Mucosa of descending colon (tissue), 3 donors: ENCODE measurements around the gene GABRG3. TPM values are rescaled to one million over a fixed set of nuclear protein-coding genes. Genes with fewer than 3 reads are reported as not detected.

Source experiments
- ATAC-seq: fragments of 200-7000 bp; cut with Tn5 transposase; one replicate; pipeline ENCODE4 v1.9.1; 2020; ENCODE audit warnings: mild to moderate bottlenecking, moderate library complexity
- DNase-seq, 3 donors: peaks; one replicate each; pipeline ENCODE4 v3.0.0-alpha.2; 2020
- H3K36me3 ChIP-seq: fragments of 200-600 bp; one replicate; pipeline ENCODE4 v1.8.0; 2021; ENCODE audit warnings: low read depth, mild to moderate bottlenecking
- H3K4me1 ChIP-seq: fragments of 200-600 bp; one replicate; pipeline ENCODE4 v1.8.0; 2021; ENCODE audit warnings: low read depth, mild to moderate bottlenecking
- H3K4me3 ChIP-seq: fragments of 200-600 bp; one replicate; pipeline ENCODE4 v1.8.0; 2021; ENCODE audit warnings: mild to moderate bottlenecking
- H3K9me3 ChIP-seq: fragments of 200-600 bp; one replicate; pipeline ENCODE4 v1.8.0; 2021; ENCODE audit warnings: mild to moderate bottlenecking
- intact Hi-C, 2 donors: fragments of 100-400 bp; cut with DNase I in 1 of 2; cut with micrococcal nuclease in 1 of 2; formaldehyde crosslinking; loops; one replicate each; pipeline versions ENCODE4 v1.11.0 to v1.11.1; 2022; cut with DNase I, micrococcal nuclease
- total RNA-seq, 3 donors: library from RNA; stranded (reverse); fragmentation: NEBNext Ultra II Directional in 2 of 3; extraction: Animal tissue kit (Norgen Biotek cat#: 25700) in 2 of 3; gene quantifications; one replicate each; pipeline versions ENCODE4 v1.2.1 to v1.2.4, GENCODE V29; 2021 to 2023
- TF ChIP-seq, protein P1 (sequence below): fragments of 200-600 bp; IDR thresholded peaks from one replicate; pipeline ENCODE4 v1.8.0; 2022; ENCODE audit warnings: antibody characterized with exemption, mild to moderate bottlenecking
- donor health status: DM: no; HTN: no; CAD: no; lungs with moderate emphysema.
- donor health status: DM: no; HTN: no; CAD: no.
- donor health status: DM: no; HTN: yes; CAD: no.

GABRG3 gene
- total RNA-seq, 3 donors from 2014 or later, result 0.03 TPM; not detected in 2

GRCh38 chr15:27486051-27486450, 515.1 kb downstream of the GABRG3 start:
- Histone ChIP-seq H3K9me3 (peaks cover 58% of the 10 kb centered on the region), H3K4me1 (no peaks in the 10 kb centered on the region), H3K4me3 (no peak overlapping the region), H3K36me3 (no peaks in the 10 kb centered on the region)
- intact Hi-C loops, result no loop called here
- ATAC-seq (no peak), DNase-seq (no peak)
- TF ChIP-seq, protein P1, sequence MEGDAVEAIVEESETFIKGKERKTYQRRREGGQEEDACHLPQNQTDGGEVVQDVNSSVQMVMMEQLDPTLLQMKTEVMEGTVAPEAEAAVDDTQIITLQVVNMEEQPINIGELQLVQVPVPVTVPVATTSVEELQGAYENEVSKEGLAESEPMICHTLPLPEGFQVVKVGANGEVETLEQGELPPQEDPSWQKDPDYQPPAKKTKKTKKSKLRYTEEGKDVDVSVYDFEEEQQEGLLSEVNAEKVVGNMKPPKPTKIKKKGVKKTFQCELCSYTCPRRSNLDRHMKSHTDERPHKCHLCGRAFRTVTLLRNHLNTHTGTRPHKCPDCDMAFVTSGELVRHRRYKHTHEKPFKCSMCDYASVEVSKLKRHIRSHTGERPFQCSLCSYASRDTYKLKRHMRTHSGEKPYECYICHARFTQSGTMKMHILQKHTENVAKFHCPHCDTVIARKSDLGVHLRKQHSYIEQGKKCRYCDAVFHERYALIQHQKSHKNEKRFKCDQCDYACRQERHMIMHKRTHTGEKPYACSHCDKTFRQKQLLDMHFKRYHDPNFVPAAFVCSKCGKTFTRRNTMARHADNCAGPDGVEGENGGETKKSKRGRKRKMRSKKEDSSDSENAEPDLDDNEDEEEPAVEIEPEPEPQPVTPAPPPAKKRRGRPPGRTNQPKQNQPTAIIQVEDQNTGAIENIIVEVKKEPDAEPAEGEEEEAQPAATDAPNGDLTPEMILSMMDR, result no peak

DNA sequence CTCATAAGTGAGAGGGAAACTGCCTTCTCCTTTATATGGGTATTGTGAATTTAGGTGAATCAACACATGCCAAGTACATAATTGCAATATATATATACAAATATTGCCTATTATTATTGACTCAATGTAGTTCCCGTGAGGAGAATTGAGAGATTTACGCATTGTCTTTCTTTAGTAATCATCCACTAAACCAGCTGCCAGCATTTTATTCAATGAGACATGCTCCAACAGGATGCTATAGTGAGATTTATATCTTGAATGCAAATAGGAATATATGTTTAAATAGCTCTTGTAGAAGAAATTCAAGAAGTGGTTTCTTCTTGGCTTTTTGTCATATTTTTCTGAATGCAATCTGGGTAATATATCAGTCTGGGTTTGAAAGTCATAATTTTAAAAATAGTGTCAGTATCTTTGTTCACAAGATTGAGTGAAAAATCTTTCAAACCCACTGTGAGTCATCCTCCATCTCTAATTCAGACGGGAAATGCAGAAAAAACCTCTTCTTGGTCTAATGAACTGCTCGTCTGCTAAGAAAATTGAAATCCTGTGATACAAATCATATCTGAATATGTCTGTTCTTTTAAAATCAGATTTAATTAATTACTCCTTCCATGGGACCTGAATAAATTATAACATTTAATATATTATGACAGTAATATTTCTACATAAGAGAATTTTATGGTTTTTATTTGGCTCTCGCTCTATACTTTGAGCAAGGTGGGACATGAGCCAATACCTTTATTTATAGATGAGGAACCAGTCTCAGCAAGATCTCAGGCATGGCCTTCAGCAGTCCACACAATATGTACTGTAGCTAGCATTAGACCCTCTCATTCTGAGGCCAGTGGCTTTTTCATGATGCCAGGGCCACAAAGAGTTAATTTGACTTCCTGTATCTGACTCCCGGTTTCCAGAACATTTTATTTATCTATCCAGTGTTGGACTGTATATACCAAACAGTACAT, 516.0 kb downstream of the GABRG3 start:
- ATAC-seq (no peak), DNase-seq (no peak)
- Histone ChIP-seq H3K4me1 (no peaks in the 10 kb centered on the region), H3K36me3 (no peaks in the 10 kb centered on the region), H3K4me3 (no peak overlapping the region), H3K9me3 (peaks cover 53% of the 10 kb centered on the region)
- intact Hi-C loops, result no loop called here
- TF ChIP-seq, protein P1, result no peak

- intact Hi-C loops, result no loop called here
- DNase-seq (no peak), ATAC-seq (no peak)
- H3K9me3 ChIP-seq, result peaks cover 50% of the 10 kb centered on the region
- H3K4me1 ChIP-seq, result no peaks in the 10 kb centered on the region
- H3K36me3 ChIP-seq, result no peaks in the 10 kb centered on the region
- TF ChIP-seq, protein P1, result no peak
- H3K4me3 ChIP-seq, result no peak overlapping the region
Observed at GRCh38 chr15:27487846-27488245, 516.9 kb downstream of the GABRG3 start.

- TF ChIP-seq, protein P1, result no peak
- intact Hi-C loops, result no loop called here
Observed at GRCh38 chr15:27490867-27491595, 520.0 kb downstream of the GABRG3 start.

GRCh38 chr15:27491666-27492621, 521.0 kb downstream of the GABRG3 start:
- H3K9me3 ChIP-seq, result peaks cover 46% of the 10 kb centered on the region
- DNase-seq (no peak), ATAC-seq (no peak)
- no peak overlapping the region for H3K4me3 ChIP-seq
- no peaks in the 10 kb centered on the region for H3K36me3 ChIP-seq
- no peaks in the 10 kb centered on the region for H3K4me1 ChIP-seq
- TF ChIP-seq, protein P1, result no peak
- intact Hi-C loops, result no loop called here

More at GRCh38 chr15:27490867-27491595, 520.0 kb downstream of the GABRG3 start:
- no peaks in the 10 kb centered on the region for H3K4me1 ChIP-seq
- no peaks in the 10 kb centered on the region for H3K36me3 ChIP-seq
- no peak overlapping the region for H3K4me3 ChIP-seq
- no peak for DNase-seq
- ATAC-seq, result no peak
- peaks cover 38% of the 10 kb centered on the region for H3K9me3 ChIP-seq
